ENCODE results near the gene POLR3H. TPM values are rescaled to one million over a fixed set of nuclear protein-coding genes. Genes with fewer than 3 reads are reported as not detected.

Gene POLR3H
- total RNA-seq, 1 experiment from 2014 or later = 21.2 TPM

DNA sequence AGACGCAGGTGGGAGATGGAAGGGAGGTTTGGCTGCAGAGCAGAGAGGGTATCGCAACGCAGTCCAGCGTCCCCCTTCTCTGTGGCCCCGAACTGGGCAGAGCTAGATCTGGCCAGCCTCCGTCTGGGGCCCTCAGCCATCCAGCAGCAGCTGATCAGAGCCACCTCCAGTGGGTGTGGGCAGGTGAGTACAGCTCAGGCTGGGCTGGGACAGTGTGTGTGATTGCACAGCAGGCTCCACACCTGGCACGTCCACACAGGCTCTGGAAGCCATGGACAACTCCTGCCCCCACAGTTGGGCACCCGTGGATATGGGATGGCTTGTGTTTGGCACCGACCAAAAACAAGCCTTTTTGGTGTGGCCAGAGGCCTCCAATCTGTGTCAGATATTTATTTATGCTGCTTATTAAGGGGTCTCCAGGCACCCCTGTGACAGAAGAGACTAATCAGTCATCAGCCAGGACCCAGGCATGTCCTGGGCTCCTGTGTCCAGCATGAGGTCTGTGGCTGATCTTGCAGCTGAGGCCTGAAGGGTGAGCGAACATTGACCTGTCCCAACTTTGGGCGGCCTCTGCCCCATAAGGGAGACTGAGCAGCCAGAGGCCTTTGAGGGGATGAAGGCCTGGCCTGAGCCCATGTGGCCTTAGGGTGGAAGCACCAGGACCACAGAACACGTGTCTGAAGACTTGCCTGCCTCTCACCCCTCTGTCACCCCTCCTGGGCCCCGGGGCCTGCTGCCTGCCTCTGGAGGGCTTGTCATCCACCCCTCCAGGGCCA lies 18.6 kb downstream of the POLR3H start:
- Histone ChIP-seq H3F3A (ENCODE audit: low read length, unreplicated experiment) (no peaks in the 10 kb centered on the region), H3K27ac (ENCODE audit: low read length) (no peak overlapping the region), H3K4me1 (ENCODE audit: insufficient read depth, low read length) (no peaks in the 10 kb centered on the region), H3K9me2 (replicated peaks; ENCODE audit: low read length) (no peaks in the 10 kb centered on the region), H3K27me3 (ENCODE audit: low read length) (no peaks in the 10 kb centered on the region), H2AFZ (ENCODE audit: low read length) (no peak overlapping the region), H3K9ac (ENCODE audit: low read length) (no peak overlapping the region), H3K4me3 (ENCODE audit: low read length) (no peak overlapping the region), H3K79me2 (ENCODE audit: low read length) (no peaks in the 10 kb centered on the region), H3K9me3 (ENCODE audit: low read length) (no peaks in the 10 kb centered on the region), H3K4me2 (ENCODE audit: low read length) (no peak overlapping the region), H4K20me1 (ENCODE audit: low read length) (no peaks in the 10 kb centered on the region), H3K36me3 (ENCODE audit: low read depth, low read length) (peaks cover 24% of the 10 kb centered on the region)
- CTCF ChIA-PET = no interaction called here
- no TSS peak for BruUV-seq (replicated peaks)
- intact Hi-C loops (cut with micrococcal nuclease) = no loop called here
- no peak for ATAC-seq
- DNase-seq = no peak
- POLR2A ChIA-PET (ENCODE audit: unreplicated experiment) = no interaction called here
- no peak for TF ChIP-seq CTCF (conservative IDR thresholded peaks at IDR 0.05; ENCODE audit: low read depth, low read length)
- no peak for TF ChIP-seq EZH2 (IDR thresholded peaks at IDR 0.05; ENCODE audit: low read length, unreplicated experiment)
- no peak for TF ChIP-seq EZH2phosphoT487 (IDR thresholded peaks at IDR 0.05; ENCODE audit: borderline replicate concordance, low read length)

GRCh38 chr22:41524809-41525449 lies 19.3 kb downstream of the POLR3H start:
- no peak overlapping the region for H3K4me2 ChIP-seq (ENCODE audit: low read length)
- BruUV-seq (replicated peaks) = no TSS peak
- H3K79me2 ChIP-seq (ENCODE audit: low read length) = no peaks in the 10 kb centered on the region
- DNase-seq (no peak), ATAC-seq (no peak)
- no peaks in the 10 kb centered on the region for H4K20me1 ChIP-seq (ENCODE audit: low read length)
- intact Hi-C loops (cut with micrococcal nuclease) = no loop called here
- no peaks in the 10 kb centered on the region for H3K4me1 ChIP-seq (ENCODE audit: insufficient read depth, low read length)
- no peaks in the 10 kb centered on the region for H3F3A ChIP-seq (ENCODE audit: low read length, unreplicated experiment)
- ChIA-PET POLR2A (ENCODE audit: unreplicated experiment) (no interaction called here), CTCF (no interaction called here)
- TF ChIP-seq EZH2 (IDR thresholded peaks at IDR 0.05; ENCODE audit: low read length, unreplicated experiment) (no peak), EZH2phosphoT487 (IDR thresholded peaks at IDR 0.05; ENCODE audit: borderline replicate concordance, low read length) (no peak), CTCF (conservative IDR thresholded peaks at IDR 0.05; ENCODE audit: low read depth, low read length) (no peak)
- no peak overlapping the region for H2AFZ ChIP-seq (ENCODE audit: low read length)
- no peaks in the 10 kb centered on the region for H3K27me3 ChIP-seq (ENCODE audit: low read length)
- H3K9me3 ChIP-seq (ENCODE audit: low read length) = no peaks in the 10 kb centered on the region
- H3K4me3 ChIP-seq (ENCODE audit: low read length) = no peak overlapping the region
- H3K9me2 ChIP-seq (replicated peaks; ENCODE audit: low read length) = no peaks in the 10 kb centered on the region
- no peak overlapping the region for H3K9ac ChIP-seq (ENCODE audit: low read length)
- peaks cover 24% of the 10 kb centered on the region for H3K36me3 ChIP-seq (ENCODE audit: low read depth, low read length)
- no peak overlapping the region for H3K27ac ChIP-seq (ENCODE audit: low read length)

DNA sequence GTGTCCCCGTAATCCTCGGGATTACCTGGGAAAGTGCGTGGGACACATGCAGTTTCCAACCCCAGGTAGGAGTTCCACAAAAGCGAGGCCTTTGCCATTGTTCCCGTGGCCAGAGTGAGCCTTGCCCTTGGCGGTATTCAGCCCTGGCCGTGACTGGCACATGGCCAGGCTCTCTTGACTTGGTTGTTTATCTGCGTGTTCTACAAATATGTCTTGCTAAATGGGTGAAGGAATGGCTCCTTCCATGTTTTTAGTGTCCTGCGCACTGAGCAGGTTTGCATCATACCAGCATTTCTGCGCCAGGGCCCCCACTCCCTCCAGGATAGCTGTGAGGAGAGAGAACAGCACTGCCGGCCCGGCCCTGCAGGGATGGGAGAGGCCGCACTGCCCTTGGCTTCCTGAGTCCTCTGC lies 20.0 kb downstream of the POLR3H start:
- ChIA-PET CTCF (no interaction called here), POLR2A (ENCODE audit: unreplicated experiment) (no interaction called here)
- Histone ChIP-seq H4K20me1 (ENCODE audit: low read length) (no peaks in the 10 kb centered on the region), H3K4me1 (ENCODE audit: insufficient read depth, low read length) (no peaks in the 10 kb centered on the region), H3K9me2 (replicated peaks; ENCODE audit: low read length) (no peaks in the 10 kb centered on the region), H3K27ac (ENCODE audit: low read length) (no peak overlapping the region), H3K79me2 (ENCODE audit: low read length) (no peaks in the 10 kb centered on the region), H3K4me2 (ENCODE audit: low read length) (no peak overlapping the region), H2AFZ (ENCODE audit: low read length) (no peak overlapping the region), H3K4me3 (ENCODE audit: low read length) (no peak overlapping the region), H3K36me3 (ENCODE audit: low read depth, low read length) (peaks cover 24% of the 10 kb centered on the region), H3K27me3 (ENCODE audit: low read length) (no peaks in the 10 kb centered on the region), H3F3A (ENCODE audit: low read length, unreplicated experiment) (no peaks in the 10 kb centered on the region), H3K9me3 (ENCODE audit: low read length) (no peaks in the 10 kb centered on the region), H3K9ac (ENCODE audit: low read length) (no peak overlapping the region)
- no TSS peak for BruUV-seq (replicated peaks)
- ATAC-seq (no peak), DNase-seq (no peak)
- TF ChIP-seq EZH2 (IDR thresholded peaks at IDR 0.05; ENCODE audit: low read length, unreplicated experiment) = no peak
- no peak for TF ChIP-seq EZH2phosphoT487 (IDR thresholded peaks at IDR 0.05; ENCODE audit: borderline replicate concordance, low read length)
- TF ChIP-seq CTCF (conservative IDR thresholded peaks at IDR 0.05; ENCODE audit: low read depth, low read length) = no peak
- intact Hi-C loops (cut with micrococcal nuclease) = no loop called here

Measured in PC-3 (cell line).